Measurements from ENCODE around the gene FBP1.

DNA sequence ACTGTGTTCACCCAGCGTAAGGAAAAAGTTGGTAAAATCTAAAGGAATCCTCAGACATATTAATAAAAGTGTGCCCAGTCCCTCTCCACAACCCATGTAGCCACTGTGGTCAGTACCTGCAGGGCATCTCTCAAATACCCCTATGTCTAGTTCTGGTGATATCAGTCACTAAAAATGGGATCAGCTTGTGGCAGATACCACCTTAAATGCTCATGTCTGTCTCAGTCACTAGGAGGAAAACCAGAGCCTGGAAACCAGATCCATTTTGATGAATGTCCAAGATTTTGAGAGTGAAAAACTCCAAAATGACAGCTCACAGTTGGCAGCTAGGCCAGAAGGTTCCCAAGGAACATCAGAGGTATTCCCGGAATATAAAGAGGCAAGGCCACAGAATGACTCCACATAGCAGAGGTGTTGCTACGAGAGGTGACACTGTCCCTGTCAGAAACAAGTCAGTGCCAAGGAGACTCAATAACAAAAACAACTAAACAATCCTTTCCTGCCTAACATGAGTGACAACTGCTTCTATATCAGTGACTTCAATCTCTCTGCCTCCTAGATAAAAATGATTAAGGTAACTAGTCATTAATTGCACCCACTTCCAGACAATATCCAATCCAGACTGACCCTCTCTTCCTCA is 70.9 kb downstream of the FBP1 start:
- TF ChIP-seq, protein P1, sequence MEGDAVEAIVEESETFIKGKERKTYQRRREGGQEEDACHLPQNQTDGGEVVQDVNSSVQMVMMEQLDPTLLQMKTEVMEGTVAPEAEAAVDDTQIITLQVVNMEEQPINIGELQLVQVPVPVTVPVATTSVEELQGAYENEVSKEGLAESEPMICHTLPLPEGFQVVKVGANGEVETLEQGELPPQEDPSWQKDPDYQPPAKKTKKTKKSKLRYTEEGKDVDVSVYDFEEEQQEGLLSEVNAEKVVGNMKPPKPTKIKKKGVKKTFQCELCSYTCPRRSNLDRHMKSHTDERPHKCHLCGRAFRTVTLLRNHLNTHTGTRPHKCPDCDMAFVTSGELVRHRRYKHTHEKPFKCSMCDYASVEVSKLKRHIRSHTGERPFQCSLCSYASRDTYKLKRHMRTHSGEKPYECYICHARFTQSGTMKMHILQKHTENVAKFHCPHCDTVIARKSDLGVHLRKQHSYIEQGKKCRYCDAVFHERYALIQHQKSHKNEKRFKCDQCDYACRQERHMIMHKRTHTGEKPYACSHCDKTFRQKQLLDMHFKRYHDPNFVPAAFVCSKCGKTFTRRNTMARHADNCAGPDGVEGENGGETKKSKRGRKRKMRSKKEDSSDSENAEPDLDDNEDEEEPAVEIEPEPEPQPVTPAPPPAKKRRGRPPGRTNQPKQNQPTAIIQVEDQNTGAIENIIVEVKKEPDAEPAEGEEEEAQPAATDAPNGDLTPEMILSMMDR (IDR thresholded peaks at IDR 0.05): no peak
- TF ChIP-seq POLR2A (IDR thresholded peaks at IDR 0.05): no peak
- TF ChIP-seq POLR2AphosphoS5 (IDR thresholded peaks at IDR 0.05): no peak
- no peak for TF ChIP-seq EP300 (IDR thresholded peaks at IDR 0.05)

Data from upper lobe of left lung (tissue), 4 donors.